ENCODE measurements around the gene NEMP2.

The NEMP2 gene

GRCh38 chr2:190561094-190561493 is 26.6 kb upstream of the NEMP2 start:
- Histone ChIP-seq H3K4me2 (ENCODE audit: low read length) (no peak overlapping the region), H3K4me3 (ENCODE audit: low read length) (no peak overlapping the region), H3K27ac (ENCODE audit: low read depth, low read length) (no peak overlapping the region), H3K36me3 (ENCODE audit: control insufficient read depth, low read length) (no peaks in the 10 kb centered on the region), H4K20me1 (ENCODE audit: control insufficient read depth, insufficient read depth, low read depth, low read length) (no peaks in the 10 kb centered on the region), H3K27me3 (ENCODE audit: control insufficient read depth, low read length) (no peaks in the 10 kb centered on the region), H3K9me2 (replicated peaks; ENCODE audit: control insufficient read depth, low read length) (no peaks in the 10 kb centered on the region), H3K4me1 (ENCODE audit: control insufficient read depth, low read length) (no peaks in the 10 kb centered on the region), H3K9me3 (ENCODE audit: control insufficient read depth, insufficient read depth, low read length) (no peaks in the 10 kb centered on the region), H3K79me2 (ENCODE audit: control insufficient read depth, low read length) (no peaks in the 10 kb centered on the region), H3F3A (ENCODE audit: control insufficient read depth, insufficient read depth) (no peaks in the 10 kb centered on the region)
- TF ChIP-seq CTCF (IDR thresholded peaks at IDR 0.05; ENCODE audit: low read depth, low read length, poor library complexity, severe bottlenecking) (no peak), EZH2phosphoT487 (IDR thresholded peaks at IDR 0.05; ENCODE audit: borderline replicate concordance, low read length) (no peak)

- no peaks in the 10 kb centered on the region for H3K36me3 ChIP-seq (ENCODE audit: control insufficient read depth, low read length)
- peaks cover 8% of the 10 kb centered on the region; the same call in 1 of the 2 replicates for H3K79me2 ChIP-seq (ENCODE audit: control insufficient read depth, low read length)
- no peak overlapping the region for H3K4me3 ChIP-seq (ENCODE audit: low read length)
- H3K4me1 ChIP-seq (ENCODE audit: control insufficient read depth, low read length) = peaks cover 17% of the 10 kb centered on the region
- no peaks in the 10 kb centered on the region for H3K9me3 ChIP-seq (ENCODE audit: control insufficient read depth, insufficient read depth, low read length)
- H3K27me3 ChIP-seq (ENCODE audit: control insufficient read depth, low read length) = no peaks in the 10 kb centered on the region
- TF ChIP-seq CTCF (IDR thresholded peaks at IDR 0.05; ENCODE audit: low read depth, low read length, poor library complexity, severe bottlenecking) (no peak), EZH2phosphoT487 (IDR thresholded peaks at IDR 0.05; ENCODE audit: borderline replicate concordance, low read length) (no peak)
- H3K9me2 ChIP-seq (replicated peaks; ENCODE audit: control insufficient read depth, low read length) = no peaks in the 10 kb centered on the region
- no peaks in the 10 kb centered on the region for H3F3A ChIP-seq (ENCODE audit: control insufficient read depth, insufficient read depth)
- H3K27ac ChIP-seq (ENCODE audit: low read depth, low read length) = no peak overlapping the region
- H4K20me1 ChIP-seq (ENCODE audit: control insufficient read depth, insufficient read depth, low read depth, low read length) = no peaks in the 10 kb centered on the region
- no peak overlapping the region for H3K4me2 ChIP-seq (ENCODE audit: low read length)
Measured at GRCh38 chr2:190554357-190555006, 20.0 kb upstream of the NEMP2 start.

- H3K36me3 ChIP-seq (ENCODE audit: control insufficient read depth, low read length) = no peaks in the 10 kb centered on the region
- no peak overlapping the region for H3K27ac ChIP-seq (ENCODE audit: low read depth, low read length)
- no peak overlapping the region for H3K4me2 ChIP-seq (ENCODE audit: low read length)
- H3K9me2 ChIP-seq (replicated peaks; ENCODE audit: control insufficient read depth, low read length) = no peaks in the 10 kb centered on the region
- no peaks in the 10 kb centered on the region for H4K20me1 ChIP-seq (ENCODE audit: control insufficient read depth, insufficient read depth, low read depth, low read length)
- no peaks in the 10 kb centered on the region for H3K9me3 ChIP-seq (ENCODE audit: control insufficient read depth, insufficient read depth, low read length)
- H3K4me3 ChIP-seq (ENCODE audit: low read length) = no peak overlapping the region
- TF ChIP-seq EZH2phosphoT487 (IDR thresholded peaks at IDR 0.05; ENCODE audit: borderline replicate concordance, low read length) (no peak), CTCF (IDR thresholded peaks at IDR 0.05; ENCODE audit: low read depth, low read length, poor library complexity, severe bottlenecking) (no peak)
- H3K27me3 ChIP-seq (ENCODE audit: control insufficient read depth, low read length) = no peaks in the 10 kb centered on the region
- H3F3A ChIP-seq (ENCODE audit: control insufficient read depth, insufficient read depth) = no peaks in the 10 kb centered on the region
- H3K4me1 ChIP-seq (ENCODE audit: control insufficient read depth, low read length) = peaks cover 17% of the 10 kb centered on the region
- H3K79me2 ChIP-seq (ENCODE audit: control insufficient read depth, low read length) = peaks cover 8% of the 10 kb centered on the region; the same call in 1 of the 2 replicates
Measured at GRCh38 chr2:190553254-190553653, 18.7 kb upstream of the NEMP2 start.

All from DOHH2 (cell line).